HepG2 (cell line): ENCODE results near the gene TMA7B. TPM values are rescaled to one million over a fixed set of nuclear protein-coding genes. Genes with fewer than 3 reads are reported as not detected.

Experiments
- MTERF4 ChIP-seq: sonication (generic); formaldehyde crosslinking; IDR thresholded peaks from 2 replicates; pipeline ENCODE4 v1.8.0; 2023; ENCODE audit warnings: mild to moderate bottlenecking, missing genetic modification reagents
- SRY ChIP-seq: sonication (generic); formaldehyde crosslinking; IDR thresholded peaks from 2 replicates; pipeline ENCODE4 v1.8.0; 2022; ENCODE audit warnings: mild to moderate bottlenecking, missing genetic modification reagents
- ZBTB33 ChIP-seq: sonication (generic); formaldehyde crosslinking; IDR thresholded peaks from 2 replicates; pipeline ENCODE4 v1.4.0; 2020; ENCODE audit warnings: missing genetic modification reagents
- ZHX1 ChIP-seq: sonication (generic); formaldehyde crosslinking; IDR thresholded peaks from 2 replicates; pipeline ENCODE4 v1.8.1; 2022; ENCODE audit warnings: low read depth, mild to moderate bottlenecking, missing genetic modification reagents
- ZMAT5 ChIP-seq: sonication (generic); formaldehyde crosslinking; IDR thresholded peaks from 2 replicates; pipeline ENCODE4 v1.5.0; 2020; ENCODE audit warnings: mild to moderate bottlenecking, low read depth, missing genetic modification reagents, borderline replicate concordance
- ZNF570 ChIP-seq: sonication (generic); formaldehyde crosslinking; IDR thresholded peaks from 2 replicates; pipeline ENCODE4 v1.4.0; 2020; ENCODE audit warnings: mild to moderate bottlenecking, missing genetic modification reagents, borderline replicate concordance
- ZNF609 ChIP-seq: sonication (generic); formaldehyde crosslinking; IDR thresholded peaks from 2 replicates; pipeline ENCODE4 v1.4.0; 2020; ENCODE audit warnings: mild to moderate bottlenecking, missing genetic modification reagents, borderline replicate concordance
- ZNF792 ChIP-seq: IDR thresholded peaks from 2 replicates; pipeline ENCODE4 v1.6.1; 2016
- polyA plus RNA-seq, 8 experiments: library from polyadenylated mRNA; depleted of rRNA in 3 of 8; stranded (reverse) in 7 of 8; unstranded in 1 of 8; fragments of >200 nt; fragmentation: Illumina TruSeq in 4 of 8; extraction: Trizol in 4 of 8; gene quantifications; 2 replicates each; pipeline versions ENCODE4 v1.2.1 to v1.2.3, GENCODE V29; 2011 to 2016; ENCODE audit warnings: low read depth in 4 of 8, missing spikeins in 1 of 8, mixed read lengths in 1 of 8; ENCODE audit not compliant: insufficient read depth in 1 of 8
- total RNA-seq, 5 experiments: library from RNA; depleted of rRNA; stranded (reverse); fragments of >200 nt; fragmentation: Illumina TruSeq; extraction: Trizol; gene quantifications; 2 replicates each; pipeline ENCODE4 v1.2.3, GENCODE V29; 2016; ENCODE audit warnings: low read depth in 1 of 5

Gene TMA7B
- total and polyA plus RNA-seq, 2 of the 13 experiments (the other 11 are each of a cell fraction or from before 2014, with no cell fraction given), result not detected

GRCh38 chr22:39970742-39971141, 10.5 kb downstream of the TMA7B start (continued):
- TF ChIP-seq ZHX1 (CRISPR knock-in tag) (no peak), ZNF570 (CRISPR knock-in tag) (no peak), ZMAT5 (CRISPR knock-in tag) (no peak), ZNF792 (CRISPR knock-in tag) (no peak), SRY (CRISPR knock-in tag) (no peak), MTERF4 (CRISPR knock-in tag) (no peak), ZNF609 (CRISPR knock-in tag) (no peak), ZBTB33 (CRISPR knock-in tag) (no peak)
- TF ChIP-seq, all 625 proteins: peak for 0
